IMR-90 (cell line): ENCODE measurements around the gene RELN. TPM values are rescaled to one million over a fixed set of nuclear protein-coding genes. Genes with fewer than 3 reads are reported as not detected.

Experiments
- ATAC-seq: fragments of 200-7000 bp; cut with Tn5 transposase; 2 replicates; pipeline ENCODE4 v1.9.1; 2020; ENCODE audit warnings: low read depth, mild to moderate bottlenecking, moderate library complexity
- BruUV-seq: library from RNA; stranded (reverse); fragments of 400-500 nt; replicated peaks from 2 replicates; lab custom pipeline; 2021; lab: Mats Ljungman, UMichigan
- CTCF ChIA-PET: fragments of 300-600 bp; formaldehyde crosslinking; extraction: SDS; loops from one replicate; lab custom pipeline; 2021; ENCODE audit warnings: antibody characterized with exemption; lab: Yijun Ruan, JAX
- POLR2A ChIA-PET: fragments of 300-600 bp; sonication (Branson Sonifier 250); formaldehyde crosslinking; loops from one replicate; lab custom pipeline; 2022; ENCODE audit warnings: antibody characterized with exemption; ENCODE audit not compliant: unreplicated experiment; lab: Charles Lee
- DNase-seq: peaks from one replicate; pipeline ENCODE4 v3.0.0; 2013
- H2AFZ ChIP-seq: replicated peaks from 2 replicates; pipeline ENCODE3; 2013; ENCODE audit warnings: low read length, mild to moderate bottlenecking; ENCODE audit not compliant: poor library complexity
- H2AK5ac ChIP-seq: 2 replicates; pipeline ENCODE4 v1.6.1; 2013; ENCODE audit warnings: low read depth, low read length, inconsistent platforms
- H2AK9ac ChIP-seq: replicated peaks from 2 replicates; pipeline ENCODE3; 2013; ENCODE audit warnings: mild to moderate bottlenecking, low read depth, low read length, moderate library complexity; ENCODE audit not compliant: poor library complexity
- H2BK120ac ChIP-seq: 2 replicates; pipeline ENCODE4 v1.6.1; 2013; ENCODE audit warnings: low read depth, low read length, inconsistent platforms
- H2BK15ac ChIP-seq: 3 replicates; pipeline ENCODE4 v1.6.1; 2013; ENCODE audit warnings: low read depth, low read length, inconsistent platforms
- H2BK20ac ChIP-seq: 2 replicates; pipeline ENCODE4 v1.6.1; 2013; ENCODE audit warnings: low read depth, mild to moderate bottlenecking, inconsistent platforms, low read length, moderate library complexity
- H2BK5ac ChIP-seq: 2 replicates; pipeline ENCODE4 v1.6.1; 2013; ENCODE audit warnings: mild to moderate bottlenecking, low read depth, low read length, inconsistent platforms; ENCODE audit not compliant: poor library complexity, severe bottlenecking
- H3K14ac ChIP-seq: replicated peaks from 2 replicates; pipeline ENCODE4 v1.6.1; 2013; ENCODE audit warnings: low read depth, low read length, inconsistent platforms
- H3K18ac ChIP-seq: 2 replicates; pipeline ENCODE4 v1.6.1; 2013; ENCODE audit warnings: low read depth, low read length, control low read depth
- H3K23ac ChIP-seq: 2 replicates; pipeline ENCODE4 v1.6.1; 2013; ENCODE audit warnings: low read depth, low read length, inconsistent platforms
- H3K27ac ChIP-seq: 2 replicates; pipeline ENCODE4 v1.5.1; 2013; ENCODE audit warnings: mild to moderate bottlenecking, control low read depth, low read length; ENCODE audit not compliant: insufficient read depth
- H3K27me3 ChIP-seq: 2 replicates; pipeline ENCODE4 v1.6.1; 2013; ENCODE audit warnings: low read length; ENCODE audit not compliant: control insufficient read depth, insufficient read depth
- H3K36me3 ChIP-seq: 2 replicates; pipeline ENCODE4 v1.6.1; 2013; ENCODE audit warnings: low read length, mixed read lengths; ENCODE audit not compliant: control insufficient read depth, insufficient read depth
- H3K4ac ChIP-seq: 2 replicates; pipeline ENCODE4 v1.6.1; 2013; ENCODE audit warnings: low read depth, low read length, inconsistent platforms
- H3K4me1 ChIP-seq: 2 replicates; pipeline ENCODE4 v1.6.1; 2013; ENCODE audit warnings: low read length, mixed read lengths; ENCODE audit not compliant: control insufficient read depth, insufficient read depth
- H3K4me2 ChIP-seq: 2 replicates; pipeline ENCODE4 v1.6.1; 2013; ENCODE audit warnings: low read depth, mild to moderate bottlenecking, control low read depth, low read length, moderate library complexity
- H3K4me3 ChIP-seq: 2 replicates; pipeline ENCODE4 v1.5.1; 2013; ENCODE audit warnings: low read depth, mild to moderate bottlenecking, control low read depth, low read length, moderate library complexity; ENCODE audit not compliant: insufficient read depth
- H3K56ac ChIP-seq: 2 replicates; pipeline ENCODE4 v1.6.1; 2013; ENCODE audit warnings: low read length, inconsistent platforms; ENCODE audit not compliant: insufficient read depth; ENCODE audit errors: extremely low read depth
- H3K79me1 ChIP-seq, 2 experiments: 2 replicates each; pipeline ENCODE4 v1.6.1; 2013; ENCODE audit warnings: low read length in 2 of 2, inconsistent platforms in 1 of 2, low read depth in 1 of 2
- H3K9ac ChIP-seq: 2 replicates; pipeline ENCODE4 v1.6.1; 2013; ENCODE audit warnings: low read depth, low read length, control low read depth
- H3K9me1 ChIP-seq: 2 replicates; pipeline ENCODE4 v1.6.1; 2013; ENCODE audit warnings: low read length, inconsistent platforms; ENCODE audit not compliant: insufficient read depth
- H3K9me3 ChIP-seq: 2 replicates; pipeline ENCODE4 v1.6.1; 2013; ENCODE audit warnings: low read length; ENCODE audit not compliant: control insufficient read depth, insufficient read depth
- H4K20me1 ChIP-seq: 2 replicates; pipeline ENCODE4 v1.6.1; 2013; ENCODE audit warnings: low read length, inconsistent platforms; ENCODE audit not compliant: insufficient read depth
- H4K5ac ChIP-seq: 2 replicates; pipeline ENCODE4 v1.6.1; 2013; ENCODE audit warnings: mild to moderate bottlenecking, low read depth, low read length, control low read depth
- H4K8ac ChIP-seq, 2 experiments: 2 replicates each; pipeline ENCODE4 v1.6.1; 2013; ENCODE audit warnings: low read depth in 2 of 2, low read length in 2 of 2, control low read depth in 1 of 2, inconsistent platforms in 1 of 2
- H4K91ac ChIP-seq: 2 replicates; pipeline ENCODE4 v1.6.1; 2013; ENCODE audit warnings: low read depth, low read length, inconsistent platforms; ENCODE audit not compliant: insufficient read depth
- BHLHE40 ChIP-seq: fragments of 150-350 bp; IDR thresholded peaks from 2 replicates; pipeline ENCODE4 v1.6.1; 2016; ENCODE audit warnings: mild to moderate bottlenecking, low read depth, low read length
- CEBPB ChIP-seq: IDR thresholded peaks from 2 replicates; pipeline ENCODE4 v1.6.1; 2012; ENCODE audit warnings: low read depth, low read length, improper control_type of control experiment
- CHD1 ChIP-seq: IDR thresholded peaks from 2 replicates; pipeline ENCODE4 v1.6.1; 2012; ENCODE audit warnings: low read depth, low read length, improper control_type of control experiment
- FOS ChIP-seq: fragments of 150-350 bp; IDR thresholded peaks from 2 replicates; pipeline ENCODE4 v1.6.1; 2016; ENCODE audit warnings: low read depth, low read length
- MAFK ChIP-seq: IDR thresholded peaks from 2 replicates; pipeline ENCODE4 v1.6.1; 2012; ENCODE audit warnings: low read depth, low read length, improper control_type of control experiment
- MAZ ChIP-seq: IDR thresholded peaks from 2 replicates; pipeline ENCODE4 v1.6.1; 2012; ENCODE audit warnings: low read depth, mild to moderate bottlenecking, low read length, improper control_type of control experiment, moderate library complexity, borderline replicate concordance
- MXI1 ChIP-seq: IDR thresholded peaks from 2 replicates; pipeline ENCODE4 v1.6.1; 2012; ENCODE audit warnings: low read depth, mild to moderate bottlenecking, low read length, moderate library complexity, borderline replicate concordance
- NFE2L2 ChIP-seq: fragments of 150-350 bp; IDR thresholded peaks from 2 replicates; pipeline ENCODE4 v1.6.1; 2016; ENCODE audit warnings: low read depth, mild to moderate bottlenecking, low read length
- POLR2A ChIP-seq: IDR thresholded peaks from 2 replicates; pipeline ENCODE4 v1.6.1; 2012; ENCODE audit warnings: mild to moderate bottlenecking, low read depth, low read length
- RAD21 ChIP-seq: IDR thresholded peaks from 2 replicates; pipeline ENCODE4 v1.6.1; 2012; ENCODE audit warnings: low read length, improper control_type of control experiment
- RCOR1 ChIP-seq: IDR thresholded peaks from 2 replicates; pipeline ENCODE4 v1.6.1; 2012; ENCODE audit warnings: mild to moderate bottlenecking, low read length, improper control_type of control experiment; ENCODE audit not compliant: insufficient replicate concordance
- RFX5 ChIP-seq: IDR thresholded peaks from 2 replicates; pipeline ENCODE4 v1.8.0; 2012; ENCODE audit warnings: low read depth, mild to moderate bottlenecking, low read length, moderate library complexity
- SMC3 ChIP-seq: fragments of 150-350 bp; IDR thresholded peaks from 2 replicates; pipeline ENCODE4 v1.6.1; 2016; ENCODE audit warnings: low read depth, mild to moderate bottlenecking, antibody characterized with exemption, low read length, moderate library complexity
- WGBS, 2 experiments: methylation state at CpG; one replicate each; pipeline versions ENCODE4 v1.1.5 to v1.1.7; 2013; ENCODE audit warnings: missing lambda C conversion rate in 2 of 2; ENCODE audit not compliant: insufficient read length in 1 of 2; ENCODE audit errors: extremely low coverage in 2 of 2; 5-methylcytosine and 5-hydroxymethylcytosine counted together
- dilution Hi-C: fragments of 300-500 bp; cut with HindIII; formaldehyde crosslinking; loops from one replicate; pipeline ENCODE4 v1.14.3; 2018; ENCODE audit warnings: low sequenced_read_pairs; ENCODE audit not compliant: unreplicated experiment
- in situ Hi-C: fragments of 300-500 bp; cut with MboI; formaldehyde crosslinking; loops from 3 replicates; pipeline ENCODE4 v1.14.3; 2019; ENCODE audit warnings: low sequenced_read_pairs, inconsistent platforms, mixed read lengths
- intact Hi-C: fragments of 100-400 bp; cut with micrococcal nuclease; formaldehyde crosslinking; loops from 2 replicates; pipeline ENCODE4 v1.10.0; 2022
- polyA plus RNA-seq, 3 experiments: library from polyadenylated mRNA; depleted of rRNA; stranded (reverse); fragments of >200 nt; gene quantifications; 2 replicates each; pipeline ENCODE4 v1.2.3, GENCODE V29; 2012; ENCODE audit warnings: low replicate concordance in 1 of 3
- total RNA-seq: library from RNA; depleted of rRNA; stranded (reverse); fragments of >200 nt; gene quantifications from 2 replicates; pipeline ENCODE4 v1.2.3, GENCODE V29; 2012
- TF ChIP-seq, protein P1 (sequence below): fragments of 150-350 bp; IDR thresholded peaks from 2 replicates; pipeline ENCODE4 v1.6.1; 2016; ENCODE audit warnings: low read depth, mild to moderate bottlenecking, low read length, moderate library complexity, borderline replicate concordance
- TF ChIP-seq, protein P2 (sequence below): conservative IDR thresholded peaks from 2 replicates; pipeline ENCODE4 v1.5.1; 2012; ENCODE audit warnings: mild to moderate bottlenecking, low read depth, low read length, improper control_type of control experiment
- TF ChIP-seq, protein P3 (sequence below): fragments of 150-350 bp; IDR thresholded peaks from 2 replicates; pipeline ENCODE4 v1.6.1; 2017; ENCODE audit warnings: mild to moderate bottlenecking, antibody characterized with exemption, low read length, low read depth

Gene RELN
- total and polyA plus RNA-seq, 2 of the 4 experiments (the other 2 are of a cell fraction) = 14.7 to 23.7 TPM

DNA sequence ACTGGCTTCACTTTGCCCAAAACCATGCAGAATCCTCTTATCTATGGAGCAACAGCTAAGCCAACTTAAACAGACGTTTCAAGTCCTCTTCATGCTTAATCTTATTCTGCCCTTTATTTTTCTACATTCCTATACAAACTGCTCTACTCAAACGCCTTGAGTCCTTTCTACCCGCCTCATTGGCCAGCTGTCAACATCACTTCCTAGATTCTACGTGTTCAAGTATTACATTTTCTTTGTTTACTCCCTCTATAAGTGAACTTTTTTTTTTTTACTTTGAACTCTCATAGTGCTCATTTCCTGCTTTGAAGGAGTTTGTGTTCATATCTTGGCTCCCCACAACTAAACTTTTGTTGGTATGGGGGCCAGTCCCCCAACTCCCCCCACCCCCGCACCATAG lies 514.5 kb downstream of the RELN start:
- Histone ChIP-seq H2BK5ac (no peak overlapping the region), H2AFZ (no peak overlapping the region), H3K9me1 (no peaks in the 10 kb centered on the region), H2AK5ac (no peak overlapping the region), H3K18ac (no peak overlapping the region), H2BK15ac (no peak overlapping the region), H3K36me3 (no peaks in the 10 kb centered on the region), H3K9ac (no peak overlapping the region), H3K4me3 (no peak overlapping the region), H3K23ac (no peak overlapping the region), H4K20me1 (no peaks in the 10 kb centered on the region), H3K27me3 (no peaks in the 10 kb centered on the region), H3K9me3 (no peaks in the 10 kb centered on the region), H2BK20ac (no peak overlapping the region), H3K27ac (no peak overlapping the region), H3K79me1 (no peaks in the 10 kb centered on the region), H2BK120ac (no peak overlapping the region), H3K14ac (no peak overlapping the region), H3K4me1 (no peaks in the 10 kb centered on the region), H3K4me2 (no peak overlapping the region), H3K56ac (no peak overlapping the region), H4K91ac (no peak overlapping the region), H3K4ac (no peak overlapping the region), H2AK9ac (no peak overlapping the region), H4K5ac (no peak overlapping the region), H4K8ac (no peak overlapping the region)
- in situ Hi-C loops = no loop called here
- POLR2A ChIA-PET = no interaction called here
- CTCF ChIA-PET = no interaction called here
- DNase-seq = no peak
- TF ChIP-seq RCOR1 (no peak), RAD21 (no peak), MAFK (no peak), CEBPB (no peak), NFE2L2 (no peak), BHLHE40 (no peak), POLR2A (no peak), RFX5 (no peak), MXI1 (no peak), FOS (no peak), SMC3 (no peak), MAZ (no peak), CHD1 (no peak)
- TF ChIP-seq, protein P1, sequence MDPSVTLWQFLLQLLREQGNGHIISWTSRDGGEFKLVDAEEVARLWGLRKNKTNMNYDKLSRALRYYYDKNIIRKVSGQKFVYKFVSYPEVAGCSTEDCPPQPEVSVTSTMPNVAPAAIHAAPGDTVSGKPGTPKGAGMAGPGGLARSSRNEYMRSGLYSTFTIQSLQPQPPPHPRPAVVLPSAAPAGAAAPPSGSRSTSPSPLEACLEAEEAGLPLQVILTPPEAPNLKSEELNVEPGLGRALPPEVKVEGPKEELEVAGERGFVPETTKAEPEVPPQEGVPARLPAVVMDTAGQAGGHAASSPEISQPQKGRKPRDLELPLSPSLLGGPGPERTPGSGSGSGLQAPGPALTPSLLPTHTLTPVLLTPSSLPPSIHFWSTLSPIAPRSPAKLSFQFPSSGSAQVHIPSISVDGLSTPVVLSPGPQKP = no peak
- TF ChIP-seq, protein P2, sequence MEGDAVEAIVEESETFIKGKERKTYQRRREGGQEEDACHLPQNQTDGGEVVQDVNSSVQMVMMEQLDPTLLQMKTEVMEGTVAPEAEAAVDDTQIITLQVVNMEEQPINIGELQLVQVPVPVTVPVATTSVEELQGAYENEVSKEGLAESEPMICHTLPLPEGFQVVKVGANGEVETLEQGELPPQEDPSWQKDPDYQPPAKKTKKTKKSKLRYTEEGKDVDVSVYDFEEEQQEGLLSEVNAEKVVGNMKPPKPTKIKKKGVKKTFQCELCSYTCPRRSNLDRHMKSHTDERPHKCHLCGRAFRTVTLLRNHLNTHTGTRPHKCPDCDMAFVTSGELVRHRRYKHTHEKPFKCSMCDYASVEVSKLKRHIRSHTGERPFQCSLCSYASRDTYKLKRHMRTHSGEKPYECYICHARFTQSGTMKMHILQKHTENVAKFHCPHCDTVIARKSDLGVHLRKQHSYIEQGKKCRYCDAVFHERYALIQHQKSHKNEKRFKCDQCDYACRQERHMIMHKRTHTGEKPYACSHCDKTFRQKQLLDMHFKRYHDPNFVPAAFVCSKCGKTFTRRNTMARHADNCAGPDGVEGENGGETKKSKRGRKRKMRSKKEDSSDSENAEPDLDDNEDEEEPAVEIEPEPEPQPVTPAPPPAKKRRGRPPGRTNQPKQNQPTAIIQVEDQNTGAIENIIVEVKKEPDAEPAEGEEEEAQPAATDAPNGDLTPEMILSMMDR = no peak
- TF ChIP-seq, protein P3, sequence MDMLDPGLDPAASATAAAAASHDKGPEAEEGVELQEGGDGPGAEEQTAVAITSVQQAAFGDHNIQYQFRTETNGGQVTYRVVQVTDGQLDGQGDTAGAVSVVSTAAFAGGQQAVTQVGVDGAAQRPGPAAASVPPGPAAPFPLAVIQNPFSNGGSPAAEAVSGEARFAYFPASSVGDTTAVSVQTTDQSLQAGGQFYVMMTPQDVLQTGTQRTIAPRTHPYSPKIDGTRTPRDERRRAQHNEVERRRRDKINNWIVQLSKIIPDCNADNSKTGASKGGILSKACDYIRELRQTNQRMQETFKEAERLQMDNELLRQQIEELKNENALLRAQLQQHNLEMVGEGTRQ = no peak
- 17% methylated on average over 1 of the region's 5 CpGs; no CpG with 5 or more reads in 1 of the 2 experiments for WGBS, 2 experiments
- dilution Hi-C loops = no loop called here
- ATAC-seq = no peak
- no TSS peak for BruUV-seq
- intact Hi-C loops = no loop called here
